GM20000 (cell line): Measurements from ENCODE around the gene ARHGAP8.

ENCODE experiments used
- DNase-seq: peaks from one replicate; pipeline ENCODE4 v3.0.0; 2012; ENCODE audit warnings: low spot score
- TF ChIP-seq, protein P1 (sequence below): IDR thresholded peaks from 2 replicates; pipeline ENCODE4 v1.5.1; 2012; ENCODE audit warnings: mild to moderate bottlenecking, control low read depth; ENCODE audit errors: extremely low read depth, missing control alignments

ARHGAP8 gene

GRCh38 chr22:44752285-44753188 is at the start of gene ARHGAP8:
Gene ARHGAP8, plus strand, starts transcription at chr22:44752575. Its CDS starts 33,953 bp downstream, at chr22:44786528.
- peak; percentile 57 for DNase-seq
- TF ChIP-seq, protein P1, sequence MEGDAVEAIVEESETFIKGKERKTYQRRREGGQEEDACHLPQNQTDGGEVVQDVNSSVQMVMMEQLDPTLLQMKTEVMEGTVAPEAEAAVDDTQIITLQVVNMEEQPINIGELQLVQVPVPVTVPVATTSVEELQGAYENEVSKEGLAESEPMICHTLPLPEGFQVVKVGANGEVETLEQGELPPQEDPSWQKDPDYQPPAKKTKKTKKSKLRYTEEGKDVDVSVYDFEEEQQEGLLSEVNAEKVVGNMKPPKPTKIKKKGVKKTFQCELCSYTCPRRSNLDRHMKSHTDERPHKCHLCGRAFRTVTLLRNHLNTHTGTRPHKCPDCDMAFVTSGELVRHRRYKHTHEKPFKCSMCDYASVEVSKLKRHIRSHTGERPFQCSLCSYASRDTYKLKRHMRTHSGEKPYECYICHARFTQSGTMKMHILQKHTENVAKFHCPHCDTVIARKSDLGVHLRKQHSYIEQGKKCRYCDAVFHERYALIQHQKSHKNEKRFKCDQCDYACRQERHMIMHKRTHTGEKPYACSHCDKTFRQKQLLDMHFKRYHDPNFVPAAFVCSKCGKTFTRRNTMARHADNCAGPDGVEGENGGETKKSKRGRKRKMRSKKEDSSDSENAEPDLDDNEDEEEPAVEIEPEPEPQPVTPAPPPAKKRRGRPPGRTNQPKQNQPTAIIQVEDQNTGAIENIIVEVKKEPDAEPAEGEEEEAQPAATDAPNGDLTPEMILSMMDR, result no peak

GRCh38 chr22:44703255-44703870 is 49.0 kb upstream of the ARHGAP8 start:
- DNase-seq, result no peak
- TF ChIP-seq, protein P1, result no peak

GRCh38 chr22:44704159-44705021 is 48.0 kb upstream of the ARHGAP8 start:
- DNase-seq, result no peak
- TF ChIP-seq, protein P1, result no peak

DNA sequence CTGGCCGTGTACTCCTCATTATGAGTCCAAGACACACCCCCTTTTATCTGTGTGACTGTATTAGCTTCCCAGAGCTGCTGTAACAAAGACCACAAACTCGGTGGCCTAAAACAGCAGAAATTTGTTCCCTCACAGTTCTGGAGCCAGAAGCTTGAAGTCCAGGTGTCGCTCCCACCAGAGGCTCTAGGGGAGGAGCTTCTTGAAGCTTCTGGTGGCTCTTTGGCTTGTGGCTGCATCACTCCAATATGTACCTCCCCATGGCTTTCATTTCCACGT is 47.4 kb upstream of the ARHGAP8 start:
- TF ChIP-seq, protein P1, result no peak
- DNase-seq, result no peak

DNA sequence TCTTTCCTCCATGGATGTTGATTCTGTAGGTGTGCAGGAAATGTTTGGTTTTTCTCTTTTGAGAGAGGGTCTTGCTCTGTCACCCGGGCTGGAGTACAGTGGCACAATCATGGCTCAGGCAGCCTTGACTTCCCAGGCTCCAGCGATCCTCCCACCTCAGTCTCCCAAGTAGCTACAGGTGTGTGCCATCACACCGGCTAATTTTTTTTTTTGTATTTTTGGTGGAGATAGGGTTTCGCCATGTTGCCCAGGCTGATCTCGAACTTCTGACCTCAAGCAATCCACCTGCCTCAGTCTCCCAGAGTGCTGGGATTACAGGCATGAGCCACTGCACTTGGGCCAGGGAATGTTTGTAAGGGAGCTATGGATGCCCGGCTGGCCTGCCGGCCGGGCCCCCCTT is 45.9 kb upstream of the ARHGAP8 start:
- TF ChIP-seq, protein P1, result no peak

GRCh38 chr22:44707178-44707577 is 45.2 kb upstream of the ARHGAP8 start:
- no peak for DNase-seq
- TF ChIP-seq, protein P1, result no peak

More for the DNA sequence above, 45.9 kb upstream of the ARHGAP8 start:
- DNase-seq, result no peak

- TF ChIP-seq, protein P1, result no peak
- no peak for DNase-seq
Measured at GRCh38 chr22:44707752-44708151, 44.6 kb upstream of the ARHGAP8 start.
